ENCODE results near the gene CFAP46.
A peak's percentile ranks its signal among the peaks of the same experiment; 100 is the strongest.

CFAP46 gene

GRCh38 chr10:132942101-132943057 is at the start of gene CFAP46:
Gene CFAP46 (minus strand): TSS chr10:132942570. CDS start chr10:132942484, 86 bp downstream.
- DNase-seq: peak; percentile 24

GRCh38 chr10:132991706-132992432 is 49.5 kb upstream of the CFAP46 start:
- DNase-seq: no peak

GRCh38 chr10:132990684-132991545 is 48.5 kb upstream of the CFAP46 start:
- DNase-seq: no peak

GRCh38 chr10:132989476-132990415 is 47.4 kb upstream of the CFAP46 start:
- no peak for DNase-seq

- DNase-seq: no peak
These were observed 46.6 kb upstream of the CFAP46 start for GRCh38 chr10:132988988-132989387.

GRCh38 chr10:132987671-132988571 is 45.6 kb upstream of the CFAP46 start:
- DNase-seq: no peak

DNA sequence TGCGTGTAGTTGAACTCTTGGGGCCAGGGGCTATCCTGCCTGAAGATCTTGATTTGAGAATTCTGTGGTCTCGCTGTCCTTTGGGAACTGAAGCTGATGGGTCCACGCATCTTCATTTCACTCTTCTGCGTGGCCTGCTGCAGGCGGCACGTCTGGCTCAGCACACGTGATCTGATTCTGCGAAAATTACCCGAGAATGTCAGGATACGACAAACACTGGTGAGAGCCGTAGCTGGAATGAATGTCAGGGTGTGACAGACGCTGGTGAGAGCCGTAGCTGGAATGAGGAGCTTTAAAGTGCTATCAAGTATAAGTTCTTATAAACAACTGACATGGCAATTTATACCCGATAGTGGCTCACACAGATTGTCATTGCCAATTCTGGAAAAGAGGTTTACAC is 44.6 kb upstream of the CFAP46 start:
- no peak for DNase-seq

- DNase-seq: no peak
These were observed 44.2 kb upstream of the CFAP46 start for GRCh38 chr10:132986576-132986975.

DNA sequence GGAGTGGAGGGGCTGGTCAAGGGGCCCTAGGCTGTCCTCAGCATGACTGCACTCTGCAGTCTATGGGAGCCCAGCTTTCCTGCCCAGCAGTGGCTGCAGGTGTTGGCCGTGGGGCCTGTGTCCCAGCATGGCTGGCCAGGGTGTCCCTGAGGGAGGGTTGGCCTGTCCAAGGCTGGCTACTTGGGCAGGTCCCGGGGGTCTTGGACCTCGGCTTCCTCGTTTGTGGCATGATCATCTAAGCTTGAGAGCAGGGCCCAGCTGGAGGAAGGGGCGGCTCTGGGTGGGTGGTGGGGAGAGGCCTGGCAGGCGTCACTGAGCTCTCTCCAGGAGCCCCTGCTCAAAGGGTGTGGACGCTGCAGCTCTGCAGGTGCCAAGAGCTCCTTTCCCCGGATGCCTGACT is 43.7 kb upstream of the CFAP46 start:
- DNase-seq: no peak

- DNase-seq: no peak
These were observed 43.2 kb upstream of the CFAP46 start for GRCh38 chr10:132985546-132985900.

DNA sequence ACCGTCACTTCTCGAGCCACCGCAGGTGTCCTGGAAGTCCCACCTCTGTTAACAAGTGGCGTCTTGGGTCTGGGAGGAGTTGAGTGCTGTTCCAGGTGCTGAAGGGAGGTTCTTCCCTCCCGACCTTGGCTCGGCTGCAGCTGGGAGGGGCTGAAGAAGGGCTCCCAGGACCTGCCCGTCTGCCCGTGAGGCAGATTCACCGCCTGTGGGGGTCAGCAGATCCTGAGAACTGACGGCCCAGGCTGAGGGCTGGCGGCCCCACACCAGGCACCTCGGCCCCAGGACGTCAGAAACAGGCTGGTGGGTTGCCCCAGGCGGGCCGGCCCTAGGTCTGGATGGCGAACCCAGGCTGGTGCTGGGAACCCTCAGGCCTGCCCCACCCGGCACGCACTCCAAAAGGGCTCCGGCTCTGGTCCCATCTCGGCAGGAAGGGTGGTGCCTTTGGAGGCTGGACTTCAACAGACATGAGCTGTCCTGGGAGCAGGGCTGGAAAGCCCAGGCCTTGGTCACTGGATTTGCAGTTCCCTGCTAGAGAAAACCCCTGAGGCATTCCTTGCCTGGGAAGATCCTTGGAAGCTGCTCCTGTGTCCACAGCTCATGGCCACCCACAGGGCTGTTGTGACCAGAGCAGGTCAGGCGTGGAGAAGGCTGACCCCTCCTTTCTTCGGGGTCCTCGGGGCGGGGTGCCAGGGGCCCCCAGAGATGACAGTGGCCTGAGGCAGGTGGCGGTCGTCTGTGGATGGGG is 42.6 kb upstream of the CFAP46 start:
- no peak for DNase-seq

DNA sequence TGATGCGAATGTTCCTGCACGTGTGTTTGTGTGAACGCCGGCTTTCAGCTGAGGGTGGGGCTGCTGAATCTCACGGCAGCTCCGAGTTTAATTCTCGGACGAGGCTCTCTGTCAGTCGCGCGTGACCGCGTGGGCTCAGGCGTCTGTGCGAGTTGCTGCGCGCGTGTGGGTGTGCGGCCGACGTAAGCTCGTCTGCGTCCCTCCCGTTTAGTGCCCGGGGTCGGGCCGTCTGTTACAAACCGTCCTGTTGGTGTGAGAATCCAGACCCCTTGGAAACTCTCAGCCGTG is 41.6 kb upstream of the CFAP46 start:
- no peak for DNase-seq

GRCh38 chr10:132983252-132984007 is 41.1 kb upstream of the CFAP46 start:
- no peak for DNase-seq

DNA sequence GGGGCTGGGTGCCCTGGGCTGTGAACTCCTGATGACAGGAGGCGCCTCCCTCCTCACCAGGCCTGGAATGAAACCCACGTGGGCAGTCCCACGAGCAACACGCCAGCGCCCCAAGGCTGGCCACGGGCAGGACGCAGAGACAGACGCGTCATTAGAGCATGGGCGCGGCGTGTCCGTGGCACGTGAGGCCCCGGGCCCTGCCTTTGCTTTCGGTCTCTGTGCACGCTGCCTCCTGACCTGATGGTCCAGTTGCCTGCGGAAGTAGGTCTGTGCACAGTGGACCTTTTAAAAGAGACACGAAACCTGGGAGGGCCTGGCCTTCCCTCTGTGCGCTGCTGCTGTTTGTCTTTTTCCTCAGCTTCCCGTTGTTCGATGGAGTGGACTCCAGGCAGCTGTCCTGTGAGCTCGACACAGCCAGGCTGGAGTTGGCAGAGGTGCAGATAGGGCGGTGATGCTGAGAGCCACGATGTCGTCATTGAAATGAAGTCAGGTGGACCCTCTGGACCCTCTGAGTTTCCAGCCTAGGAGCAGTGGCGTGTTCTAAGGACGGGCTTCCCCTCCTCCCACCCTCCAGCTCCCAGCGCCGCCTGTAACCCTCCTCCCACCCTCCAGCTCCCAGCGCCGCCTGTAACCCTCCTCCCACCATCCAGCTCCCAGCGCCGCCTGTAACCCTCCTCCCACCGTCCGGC is 40.1 kb upstream of the CFAP46 start:
- no peak for DNase-seq

- no peak for DNase-seq
These were observed 39.4 kb upstream of the CFAP46 start for GRCh38 chr10:132981746-132982145.

GRCh38 chr10:132981173-132981555 is 38.8 kb upstream of the CFAP46 start:
- DNase-seq: no peak

DNA sequence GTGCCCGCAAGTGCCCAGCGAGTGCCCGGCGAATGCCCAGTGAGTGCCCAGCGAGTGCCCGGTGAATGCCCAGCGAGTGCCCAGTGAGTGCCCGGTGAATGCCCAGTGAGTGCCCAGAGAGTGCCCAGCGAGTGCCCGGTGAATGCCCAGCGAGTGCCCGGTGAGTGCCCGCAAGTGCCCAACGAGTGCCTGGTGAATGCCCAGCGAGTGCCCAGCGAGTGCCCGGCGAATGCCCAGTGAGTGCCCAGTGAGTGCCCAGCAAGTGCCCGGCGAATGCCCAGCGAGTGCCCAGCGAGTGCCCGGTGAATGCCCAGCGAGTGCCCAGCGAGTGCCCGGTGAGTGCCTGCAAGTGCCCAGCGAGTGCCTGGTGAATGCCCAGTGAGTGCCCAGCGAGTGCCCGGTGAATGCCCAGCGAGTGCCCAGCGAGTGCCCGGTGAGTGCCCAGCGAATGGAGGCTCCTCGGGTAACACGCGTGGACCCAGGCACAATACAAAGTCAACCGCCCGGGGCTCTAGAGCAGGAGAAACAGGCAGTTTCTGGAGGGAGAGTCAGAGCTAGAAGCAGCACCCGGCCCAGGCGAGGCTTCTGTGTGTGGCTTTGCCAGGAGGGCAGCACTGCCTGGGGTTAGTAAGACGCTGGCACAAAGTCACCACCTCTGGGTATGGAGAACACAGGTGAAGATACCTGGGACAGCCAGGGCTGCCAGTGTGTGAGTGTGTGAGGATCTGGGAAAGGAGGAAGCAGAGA is 38.2 kb upstream of the CFAP46 start:
- no peak for DNase-seq
